NCI-H2227 (cell line): ENCODE results near the gene TUBB4A.
"Not testable (repeated sequence)": the region's sequence is repeated elsewhere in the genome, so short reads cannot be mapped to it uniquely, and the experiment has no call there.

Experiments used
- DNase-seq: peaks from one replicate; lab custom pipeline; 2025; ENCODE audit not compliant: unreplicated experiment; lab: John Stamatoyannopoulos, UW

Gene TUBB4A

DNA sequence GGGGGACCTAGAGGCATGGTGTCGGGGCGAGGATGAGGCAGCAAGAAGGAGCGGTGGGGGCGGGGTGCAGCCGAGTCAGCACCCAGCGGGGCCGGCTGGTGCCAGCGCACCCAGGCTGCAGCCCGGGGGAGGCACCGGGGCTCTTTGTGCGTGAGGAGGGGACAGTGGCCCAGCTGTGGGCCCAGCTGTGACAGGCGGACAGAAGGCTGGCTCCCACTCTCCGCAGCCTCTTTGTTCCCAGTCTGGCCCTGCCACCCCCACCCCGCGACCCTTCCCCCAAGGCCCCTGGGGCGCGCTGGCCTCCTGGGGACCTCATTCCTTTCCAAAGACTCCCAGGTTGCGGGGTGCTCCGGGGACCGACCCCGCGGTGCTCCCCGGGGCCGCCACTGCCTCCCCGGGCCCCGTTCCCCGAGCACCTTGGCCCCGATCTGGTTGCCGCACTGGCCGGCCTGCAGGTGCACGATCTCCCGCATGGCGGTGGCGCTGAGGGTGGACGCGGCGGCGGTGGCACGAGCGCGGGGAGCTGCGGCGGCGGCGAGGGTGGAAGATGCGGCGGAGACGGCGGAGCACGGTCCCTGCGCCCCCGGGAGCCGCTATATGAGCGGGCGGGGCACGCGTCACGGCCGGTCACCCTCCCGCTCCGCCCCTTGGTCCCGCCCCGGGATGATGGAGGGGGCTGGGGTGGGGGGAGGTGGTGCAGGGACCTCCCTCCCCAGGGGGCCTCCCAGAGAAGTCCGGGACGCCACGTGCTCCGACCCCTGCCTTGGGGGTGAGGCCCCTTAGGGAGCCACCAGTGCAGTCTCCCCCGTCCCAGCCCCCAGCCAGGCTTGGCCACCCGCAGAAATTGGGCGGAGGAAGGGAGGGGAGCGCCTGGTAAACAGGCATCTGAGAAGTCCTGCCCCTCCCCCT, at the start of gene TUBB4A:
TSS of gene TUBB4A (minus strand) at position 570 of the 909 bp plus-strand sequence. CDS start at position 473, 97 bp downstream.
- peak; percentile 48 for DNase-seq

DNA sequence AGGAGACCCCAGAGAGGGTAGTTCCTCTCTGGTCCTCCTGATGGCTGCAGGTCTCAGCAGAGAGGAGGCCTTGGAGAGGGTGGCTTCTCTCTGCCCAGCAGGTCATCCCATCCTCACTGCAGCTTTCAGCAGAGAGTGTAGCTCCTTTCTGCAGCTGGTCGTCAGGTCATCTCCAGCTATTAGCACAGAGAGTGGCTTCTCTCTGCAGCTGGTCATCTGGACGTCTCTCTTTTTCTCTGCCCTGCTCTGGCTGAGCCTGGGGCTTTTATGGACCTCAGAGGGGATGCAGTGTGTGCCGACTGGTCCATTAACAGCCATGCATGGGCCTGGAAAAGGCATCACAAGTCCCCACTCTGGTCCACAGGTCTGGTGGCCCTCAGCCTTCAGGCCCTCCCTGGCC, 49.0 kb upstream of the TUBB4A start:
- DNase-seq = no peak

DNA sequence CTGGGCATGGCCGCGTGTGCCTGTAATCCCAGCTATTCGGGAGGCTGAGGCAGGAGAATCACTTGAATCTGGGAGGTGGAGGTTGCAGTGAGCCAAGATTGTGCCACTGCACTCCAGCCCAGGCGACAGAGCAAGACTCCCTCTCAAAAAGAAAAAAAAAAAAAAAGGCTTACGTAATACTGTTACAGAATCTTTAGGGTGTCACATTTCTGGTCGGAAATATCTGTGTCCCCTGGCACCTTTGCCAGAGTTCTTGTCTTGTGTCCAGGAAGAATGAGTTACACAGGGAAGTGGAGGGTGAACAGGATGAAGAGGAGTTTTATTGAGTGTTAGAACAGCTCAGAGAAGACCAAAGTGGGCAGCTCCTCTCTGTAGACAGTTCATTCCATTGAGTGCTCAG, 48.6 kb upstream of the TUBB4A start:
- not testable (repeated sequence) for DNase-seq

DNA sequence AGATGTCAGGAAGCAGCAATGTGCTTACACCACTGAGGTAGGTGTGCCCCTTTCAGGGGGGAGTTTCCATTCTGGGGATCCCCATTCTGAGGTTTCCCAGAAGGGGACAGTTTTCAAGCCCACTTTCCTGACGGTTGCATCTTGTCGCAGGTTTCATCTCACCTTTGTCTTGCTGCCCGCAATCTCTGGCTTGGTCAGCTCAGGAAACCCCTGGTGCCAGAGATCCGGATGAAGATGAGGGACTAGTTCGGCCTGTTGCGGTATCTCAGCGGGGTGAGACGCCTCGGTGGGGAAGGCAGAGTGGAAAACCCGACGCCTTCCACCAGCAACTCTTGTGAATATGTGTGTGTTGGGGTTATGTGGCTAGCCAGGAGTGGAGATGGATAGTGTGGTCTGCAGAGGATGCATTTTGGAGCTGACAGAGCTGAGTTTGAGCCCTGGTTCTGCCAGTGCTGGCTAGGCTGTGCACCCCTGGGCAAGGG, 41.8 kb upstream of the TUBB4A start:
- no peak for DNase-seq

DNA sequence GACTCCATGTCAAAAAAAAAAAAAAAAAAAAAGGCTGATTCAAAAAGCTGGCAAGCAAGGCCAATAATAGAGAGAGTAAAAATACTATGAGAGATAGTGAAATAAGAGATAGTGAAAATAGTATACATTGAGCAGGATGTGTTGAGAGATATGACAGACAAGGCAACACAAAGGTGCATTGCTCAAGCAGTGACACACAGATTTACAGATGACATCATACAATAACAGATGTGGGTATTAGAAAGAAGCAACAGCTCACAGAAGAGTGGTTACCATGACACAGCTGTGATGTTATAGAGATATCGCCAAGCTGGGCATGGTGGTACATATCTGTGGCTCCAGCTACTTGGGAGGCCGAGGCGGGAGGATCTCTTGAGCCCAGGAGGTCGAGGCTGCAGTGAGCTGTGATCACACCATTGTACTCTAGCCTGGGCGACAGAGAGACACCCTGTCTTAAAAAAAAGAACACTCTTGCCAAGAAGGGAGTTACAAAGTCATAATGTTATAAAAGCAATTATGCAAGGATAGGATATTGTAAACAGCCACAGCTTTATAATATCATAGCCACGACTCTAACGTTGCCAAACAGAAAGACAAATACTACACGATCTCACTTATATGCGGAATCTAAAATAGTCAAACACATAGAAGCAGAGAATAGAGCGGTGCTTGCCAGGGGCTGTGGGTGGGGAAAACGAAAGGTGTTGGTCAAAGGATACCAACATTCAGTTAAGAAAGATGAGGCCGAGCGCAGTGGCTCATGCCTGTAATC, 39.0 kb upstream of the TUBB4A start:
- no peak for DNase-seq

DNA sequence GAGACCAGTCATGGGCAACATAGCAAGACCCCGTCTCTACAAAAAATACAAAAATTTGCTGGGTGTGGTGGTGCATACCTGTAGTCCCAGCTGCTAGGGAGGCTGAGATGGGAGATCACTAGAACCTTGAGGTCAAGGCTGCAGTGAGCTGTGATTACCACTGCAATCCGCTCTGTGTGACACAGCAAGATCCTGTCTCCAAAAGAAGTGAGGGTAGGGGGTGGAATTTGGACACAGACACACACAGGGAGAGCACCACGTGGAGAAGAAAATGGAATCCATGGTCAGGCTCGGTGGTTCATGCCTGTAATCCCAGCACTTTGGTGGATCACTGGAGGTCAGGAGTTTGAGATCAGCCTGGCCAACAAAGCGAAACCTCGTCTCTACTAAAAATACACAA, 37.4 kb upstream of the TUBB4A start:
- no peak for DNase-seq

DNA sequence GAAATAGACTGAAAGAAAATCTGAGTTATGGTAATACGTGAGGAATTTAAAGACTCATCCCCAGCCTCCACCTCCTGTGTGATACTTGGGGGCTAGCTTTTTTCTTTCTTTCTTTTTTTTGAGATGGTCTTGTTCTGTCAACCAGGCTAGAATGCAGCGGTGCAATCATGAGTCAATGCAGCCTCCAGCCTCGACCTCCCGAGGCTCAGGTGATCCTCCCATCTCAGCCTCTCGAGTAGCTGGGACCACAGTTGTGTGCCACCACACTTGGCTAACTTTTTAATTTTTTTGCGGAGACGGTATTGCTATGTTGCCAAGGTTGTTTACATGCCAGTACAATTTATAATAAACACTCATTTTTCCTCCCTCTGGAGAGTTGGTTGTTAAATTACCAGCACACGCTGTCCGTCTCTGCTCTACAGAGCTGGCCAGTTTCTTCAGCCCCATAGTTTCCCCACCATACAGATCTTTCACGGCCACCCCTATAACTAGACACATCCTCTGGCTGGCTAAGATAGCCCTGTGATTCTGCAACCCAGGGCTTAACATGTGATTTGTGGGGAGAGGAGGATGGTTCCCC, 33.5 kb upstream of the TUBB4A start:
- DNase-seq = no peak

DNA sequence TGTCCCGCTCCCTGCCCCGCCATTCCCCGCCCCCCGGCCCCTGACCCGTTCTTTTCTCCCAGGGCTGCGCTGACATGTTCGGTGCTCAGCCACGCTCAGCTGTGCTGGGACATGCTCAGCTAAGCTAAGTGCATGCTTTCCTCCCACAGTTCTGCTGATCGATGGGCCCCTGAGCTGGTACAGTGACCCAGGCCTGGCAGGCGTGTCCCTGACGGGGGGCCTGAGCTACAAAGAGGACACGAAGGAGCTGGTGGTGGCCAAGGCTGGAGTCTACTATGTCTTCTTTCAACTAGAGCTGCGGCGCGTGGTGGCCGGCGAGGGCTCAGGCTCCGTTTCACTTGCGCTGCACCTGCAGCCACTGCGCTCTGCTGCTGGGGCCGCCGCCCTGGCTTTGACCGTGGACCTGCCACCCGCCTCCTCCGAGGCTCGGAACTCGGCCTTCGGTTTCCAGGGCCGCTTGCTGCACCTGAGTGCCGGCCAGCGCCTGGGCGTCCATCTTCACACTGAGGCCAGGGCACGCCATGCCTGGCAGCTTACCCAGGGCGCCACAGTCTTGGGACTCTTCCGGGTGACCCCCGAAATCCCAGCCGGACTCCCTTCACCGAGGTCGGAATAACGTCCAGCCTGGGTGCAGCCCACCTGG, 32.5 kb upstream of the TUBB4A start:
- DNase-seq = no peak

DNA sequence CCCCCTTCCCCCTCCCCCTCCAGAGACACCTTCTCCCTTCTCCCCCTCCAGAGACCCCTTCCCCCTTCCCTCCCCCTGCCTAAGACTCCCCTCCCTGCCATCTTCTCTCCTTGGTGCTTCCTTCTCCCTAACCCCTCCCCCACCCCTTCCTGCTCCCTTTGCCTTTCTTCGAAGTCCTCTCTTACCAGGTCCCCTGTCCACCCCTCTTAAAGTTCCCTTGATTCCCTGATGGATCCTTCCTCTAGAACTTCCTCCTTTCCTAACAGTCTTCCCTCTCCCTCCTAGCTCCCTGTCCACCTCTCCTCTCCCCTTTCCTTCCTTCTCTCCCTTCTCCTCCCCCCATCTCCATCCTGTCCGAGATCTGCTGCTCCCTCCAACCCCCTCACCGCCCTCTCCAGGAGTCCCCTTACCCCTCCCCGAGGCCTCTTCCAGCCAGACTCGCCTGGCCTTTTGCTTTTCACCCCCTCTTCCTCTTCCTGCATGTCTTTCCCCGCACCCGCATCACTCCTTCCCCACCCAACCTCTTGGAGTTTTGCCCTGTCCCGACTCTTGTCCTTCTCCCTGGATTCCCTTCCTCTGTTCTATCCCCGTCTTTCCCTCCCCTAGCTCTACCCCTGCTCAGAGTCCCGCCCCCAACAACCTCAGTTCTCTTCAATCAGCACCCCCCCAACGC, 31.8 kb upstream of the TUBB4A start:
- DNase-seq = no peak

DNA sequence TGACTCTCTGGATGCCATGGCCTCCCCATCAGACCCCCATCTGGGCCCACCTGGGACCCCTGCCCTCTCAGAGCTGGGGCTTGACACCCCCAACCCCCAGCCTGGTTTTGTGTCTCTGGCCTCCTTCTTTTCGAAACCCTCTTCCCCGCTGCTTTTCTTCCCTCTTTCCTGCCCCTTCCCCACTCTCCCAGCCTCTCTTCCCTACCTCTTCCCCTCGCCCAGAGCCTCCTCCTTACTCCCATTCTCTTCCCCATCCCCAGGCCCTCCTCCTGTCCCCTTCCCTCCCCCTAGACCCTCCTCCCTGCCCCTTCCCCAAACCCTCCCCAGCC, 30.9 kb upstream of the TUBB4A start:
- DNase-seq = no peak

DNA sequence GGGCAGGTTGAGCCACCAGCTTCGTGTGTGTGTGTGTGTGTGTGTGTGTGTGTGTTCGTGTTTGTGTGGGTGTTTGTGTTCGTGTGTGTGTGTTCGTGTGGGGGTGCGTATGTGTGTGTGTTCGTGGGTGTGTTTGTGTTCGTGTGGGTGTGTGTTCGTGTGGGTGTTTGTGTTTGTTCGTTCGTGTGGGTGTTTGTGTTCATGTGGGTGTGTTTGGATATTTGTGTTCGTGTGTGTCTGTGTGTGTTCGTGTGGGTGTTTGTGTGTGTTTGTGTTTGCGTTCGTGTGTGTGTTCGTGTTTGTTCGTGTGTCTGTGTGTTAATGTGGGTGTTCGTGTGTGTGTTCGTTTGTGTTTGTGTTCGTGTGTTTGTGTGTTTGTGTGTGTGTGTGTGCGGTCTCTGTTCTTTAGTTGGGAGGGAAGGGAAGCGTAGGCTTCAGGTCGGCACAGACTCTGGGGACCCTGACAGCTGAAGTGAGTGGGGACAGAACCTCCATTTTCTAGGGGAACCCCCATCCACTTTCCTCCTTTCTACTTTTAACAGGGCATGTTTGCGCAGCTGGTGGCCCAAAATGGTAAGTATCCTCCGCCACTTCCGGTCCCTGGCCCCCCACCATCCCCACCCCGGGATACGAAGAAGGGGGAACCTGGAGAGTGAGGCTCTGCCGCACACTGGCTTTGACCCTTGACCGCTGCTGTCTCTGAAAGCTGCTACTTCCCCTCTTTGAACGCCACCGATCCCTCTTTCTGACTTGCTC, 30.3 kb upstream of the TUBB4A start:
- DNase-seq = no peak

DNA sequence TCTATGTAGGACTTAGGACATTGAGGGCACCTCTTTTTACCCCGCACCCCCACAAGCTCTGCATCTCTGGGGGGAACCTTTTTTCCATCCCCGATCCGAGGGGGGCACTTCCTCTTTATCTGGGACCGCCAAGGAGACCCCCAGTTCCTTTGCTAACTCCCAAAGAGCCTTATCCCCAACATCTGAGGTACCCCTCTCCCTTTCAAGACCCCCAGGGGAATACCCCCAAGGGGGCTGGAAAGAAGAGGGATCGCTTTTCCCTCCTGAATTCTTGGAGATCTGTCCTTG, 29.8 kb upstream of the TUBB4A start:
- DNase-seq = no peak

DNA sequence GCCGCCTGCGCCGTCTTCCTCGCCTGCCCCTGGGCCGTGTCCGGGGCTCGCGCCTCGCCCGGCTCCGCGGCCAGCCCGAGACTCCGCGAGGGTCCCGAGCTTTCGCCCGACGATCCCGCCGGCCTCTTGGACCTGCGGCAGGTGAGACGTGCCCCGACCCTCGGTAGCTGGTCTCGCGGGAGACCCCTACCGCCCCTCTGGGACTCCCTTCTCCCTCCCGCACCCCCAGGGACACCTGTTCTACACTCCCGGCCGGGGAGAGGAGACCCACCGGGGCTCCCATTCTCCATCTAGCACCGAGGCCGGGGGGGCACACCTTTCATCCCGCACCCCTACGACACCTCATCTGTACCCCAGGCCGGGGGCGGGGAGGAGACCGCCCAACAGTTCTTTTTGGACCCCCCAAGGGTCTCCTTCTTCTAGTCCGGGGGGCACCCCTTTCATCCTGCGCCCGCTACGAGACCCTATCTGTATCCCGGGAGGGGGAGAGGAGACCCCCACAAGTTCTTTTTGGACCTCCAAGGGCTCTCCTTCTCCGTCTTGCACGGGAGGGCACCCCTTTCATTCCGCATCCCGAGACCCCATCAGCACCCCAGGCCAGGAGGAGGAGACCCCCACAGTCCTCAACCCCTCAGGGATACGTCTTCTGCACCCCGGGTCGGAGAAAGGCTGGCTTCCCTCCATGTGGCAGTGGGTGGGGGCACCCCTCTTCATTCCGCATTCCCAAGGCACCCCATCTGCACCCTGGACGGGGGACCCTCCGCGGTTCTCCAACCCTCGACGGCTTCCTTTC, 29.2 kb upstream of the TUBB4A start:
- DNase-seq = no peak

DNA sequence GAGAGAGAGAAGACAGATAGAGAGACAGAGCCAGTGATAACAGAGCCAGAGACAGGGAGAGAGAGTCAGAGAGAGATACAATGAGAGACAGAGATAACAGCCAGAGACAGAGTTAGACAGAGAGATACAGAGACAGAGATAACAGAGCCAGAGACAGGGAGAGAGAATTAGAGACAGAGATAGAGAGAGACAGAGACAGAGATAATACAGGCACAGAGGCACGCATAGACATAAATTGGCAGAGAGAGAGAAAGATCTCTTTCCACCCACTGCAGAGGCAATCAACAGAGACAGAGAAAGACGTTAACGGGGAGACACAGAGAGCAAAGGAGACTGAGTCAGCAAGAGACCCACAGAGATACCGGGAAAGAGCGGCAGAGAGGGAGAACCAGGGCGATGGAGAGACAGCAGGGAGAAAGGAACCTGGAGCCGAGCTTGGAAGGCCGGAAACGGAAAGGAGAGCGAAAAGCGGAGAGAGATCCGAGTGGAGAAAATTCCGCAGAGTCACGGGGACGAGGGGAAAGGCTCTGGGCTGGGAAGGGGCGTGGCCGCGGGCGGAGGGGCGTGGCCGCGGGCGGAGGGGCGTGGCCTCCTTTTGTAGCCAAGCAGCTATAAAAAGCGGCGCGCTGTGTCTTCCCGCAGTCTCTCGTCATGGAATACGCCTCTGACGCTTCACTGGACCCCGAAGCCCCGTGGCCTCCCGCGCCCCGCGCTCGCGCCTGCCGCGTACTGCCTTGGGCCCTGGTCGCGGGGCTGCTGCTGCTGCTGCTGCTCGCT, 28.5 kb upstream of the TUBB4A start, which contains the start of gene TNFSF9:
TSS of gene TNFSF9 (plus strand) at position 641 of the 777 bp plus-strand sequence. CDS start at position 652, 11 bp downstream.
- peak; percentile 69 for DNase-seq

DNA sequence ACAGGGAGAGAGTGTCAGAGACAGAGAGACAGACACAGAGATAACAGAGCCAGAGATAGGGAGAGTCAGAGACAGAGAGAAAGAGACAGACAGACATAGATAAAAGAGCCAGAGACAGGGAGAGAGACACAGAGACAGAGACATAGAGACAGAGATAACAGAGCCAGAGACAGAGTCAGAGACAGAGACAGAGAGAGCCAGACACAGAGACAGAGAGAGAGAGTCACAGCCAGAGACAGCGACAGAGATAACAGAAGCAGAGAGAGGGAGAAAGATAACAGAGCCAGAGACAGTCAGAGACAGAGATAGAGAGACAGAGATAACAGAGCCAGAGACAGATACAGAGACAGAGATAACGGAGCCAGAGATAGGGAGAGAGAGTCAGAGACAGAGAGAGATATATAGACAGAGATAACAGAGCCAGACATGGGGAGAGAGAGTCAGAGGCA, 27.9 kb upstream of the TUBB4A start:
- DNase-seq = no peak

DNA sequence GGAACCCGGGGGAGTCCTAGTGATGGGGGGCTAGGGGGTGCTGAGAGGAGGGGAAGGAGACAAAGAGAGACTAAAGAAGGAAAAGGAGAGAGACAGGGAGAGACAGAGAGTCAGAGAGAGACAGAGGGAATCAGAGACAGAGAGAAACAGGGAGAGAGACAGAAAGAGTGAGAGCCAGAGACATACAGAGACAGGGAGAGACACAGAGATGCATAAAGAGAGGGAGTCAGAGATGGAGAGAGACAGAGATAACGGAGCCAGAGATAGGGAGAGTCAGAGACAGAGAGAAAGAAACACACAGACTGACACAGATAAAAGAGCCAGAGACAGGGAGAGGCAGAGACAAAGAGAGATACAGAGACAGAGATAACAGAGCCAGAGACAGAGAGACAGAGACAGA, 27.2 kb upstream of the TUBB4A start:
- DNase-seq = no peak

DNA sequence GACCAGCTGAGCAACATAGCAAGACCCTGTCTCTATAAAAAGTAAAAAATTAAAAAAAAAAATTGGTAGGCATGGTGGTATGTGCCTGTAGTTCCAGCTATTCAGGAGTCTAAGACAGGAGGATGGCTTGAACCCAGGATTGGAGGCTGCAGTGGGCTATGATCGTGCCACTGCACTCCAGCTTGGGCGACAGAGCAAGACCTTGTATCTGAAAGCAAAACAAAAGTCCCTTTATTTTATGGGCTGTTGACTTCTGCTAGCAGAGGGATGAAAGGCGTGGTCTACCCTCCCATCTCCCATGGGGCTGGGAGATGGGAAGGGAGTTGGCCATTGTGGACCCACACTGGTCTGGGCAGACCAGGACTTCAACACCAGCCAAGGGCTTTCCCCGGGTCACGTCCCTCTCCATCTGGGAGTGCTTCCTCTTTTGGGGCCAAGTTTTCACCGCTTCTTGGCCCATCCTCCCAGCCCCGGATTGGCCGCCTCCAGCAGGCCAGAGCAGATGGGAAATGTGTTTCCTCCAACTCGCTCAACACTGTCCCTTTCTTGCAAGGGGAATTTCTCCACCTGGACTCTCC, 26.5 kb upstream of the TUBB4A start:
- no peak for DNase-seq

DNA sequence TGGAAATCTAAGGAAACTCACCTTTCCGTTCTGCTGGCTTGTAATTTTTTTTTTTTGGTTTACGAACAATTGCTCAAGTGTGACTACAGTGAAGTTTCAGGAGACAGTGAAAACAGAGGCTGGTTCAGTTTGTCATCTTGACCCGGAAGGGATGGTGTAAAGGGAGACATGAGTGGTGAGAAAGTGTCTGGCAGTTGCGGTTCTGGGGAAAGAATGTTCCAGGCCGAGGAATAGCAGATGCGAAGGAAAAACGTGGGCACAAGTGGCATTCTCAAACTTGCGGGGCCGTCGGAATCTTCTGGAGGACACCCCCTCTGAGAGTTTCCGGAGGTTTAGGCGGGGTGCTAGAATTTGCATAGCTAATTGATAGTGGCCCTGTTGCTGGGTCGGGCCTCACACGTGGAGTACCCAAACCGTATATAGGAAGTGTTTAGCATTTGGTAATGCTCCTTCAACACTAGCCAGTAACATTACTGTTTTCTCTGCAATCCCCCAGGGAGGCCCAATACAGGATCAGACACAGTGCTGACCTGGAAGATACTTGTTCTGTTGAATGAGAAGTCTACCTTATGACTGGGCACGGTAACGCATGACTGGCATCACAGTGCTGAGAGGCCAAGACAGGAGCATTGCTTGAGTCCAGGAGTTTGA, 25.9 kb upstream of the TUBB4A start:
- no peak for DNase-seq
